Right lobe of liver (tissue), 4 donors: Measurements from ENCODE around the gene DDX1.

Source experiments
- CTCF ChIP-seq, 4 donors: fragments of 200-600 bp in 3 of 4; fragments of 450-650 bp in 1 of 4; IDR thresholded peaks; one replicate each; pipeline versions ENCODE4 v1.5.1 to v1.8.0; 2016 to 2022; ENCODE audit warnings: antibody characterized with exemption in 4 of 4, mild to moderate bottlenecking in 2 of 4
- POLR2A ChIP-seq: fragments of 450-650 bp; IDR thresholded peaks from one replicate; pipeline ENCODE4 v1.6.1; 2017; ENCODE audit warnings: antibody characterized with exemption, mild to moderate bottlenecking
- donor health status: DM: no; HTN: no; CAD: no.
- donor health status: DM: no; HTN: no; CAD: no.
- donor health status: DM: no; HTN: yes; CAD: no.

DNA sequence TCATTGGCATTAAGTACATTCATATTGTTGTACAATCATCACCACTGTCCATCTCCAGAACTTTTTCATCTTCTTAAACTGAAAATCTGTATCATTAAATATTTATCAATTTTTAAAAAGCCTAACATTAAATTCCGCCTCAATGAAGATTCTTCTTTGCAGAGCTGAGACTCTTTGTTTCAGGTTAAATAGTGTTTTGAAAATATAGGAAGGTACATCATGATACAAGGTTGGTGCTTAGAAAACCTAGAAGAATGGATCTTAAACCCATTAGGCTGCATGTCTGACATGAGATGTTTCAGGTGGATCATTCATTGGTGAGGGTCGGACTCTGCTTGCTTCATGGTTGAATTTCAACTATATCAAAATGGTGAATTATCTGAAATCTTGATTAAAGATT, 30.5 kb downstream of the DDX1 start:
- TF ChIP-seq POLR2A (no peak), CTCF (IDR thresholded peaks at IDR 0.05) (no peak)
